Measurements from ENCODE around the gene RIIAD1.
"Not testable (repeated sequence)": the region's sequence is repeated elsewhere in the genome, so short reads cannot be mapped to it uniquely, and the experiment has no call there.

Gene RIIAD1

DNA sequence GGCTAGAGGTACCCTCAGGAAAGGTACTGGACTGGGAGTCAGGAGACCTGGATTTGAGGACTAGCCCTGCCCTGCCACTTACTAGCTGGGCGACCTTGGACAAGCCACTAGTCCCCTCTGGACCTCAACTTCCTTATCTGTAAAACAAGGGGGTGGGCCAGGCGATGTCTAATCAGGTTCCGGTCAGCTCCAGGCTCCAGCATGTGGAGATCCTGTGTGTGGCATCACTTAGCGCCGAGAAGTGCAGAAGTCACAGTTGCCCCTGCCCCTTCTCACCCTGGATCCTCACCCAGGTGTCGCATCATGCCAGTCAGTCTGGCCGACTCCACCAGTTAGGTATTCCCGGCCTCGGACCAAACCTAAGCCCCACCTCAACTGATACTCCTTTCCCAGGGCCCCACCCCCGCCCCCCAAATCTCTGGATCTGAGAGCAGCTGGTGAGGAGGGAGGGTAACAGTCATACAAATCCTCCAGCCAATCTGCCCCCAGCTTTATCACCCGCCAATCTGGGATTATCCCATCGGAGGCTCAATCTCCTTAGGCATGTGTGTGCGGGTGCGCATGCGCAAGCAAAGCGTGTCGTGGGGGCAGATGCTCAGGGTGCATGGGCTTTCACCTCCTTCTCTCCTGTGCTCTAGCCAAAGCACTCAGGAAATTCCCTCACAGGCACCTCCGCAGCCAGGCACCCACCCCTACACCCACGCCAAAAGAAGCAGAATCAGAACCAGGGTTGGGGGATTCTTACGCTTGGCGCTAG lies 10.1 kb upstream of the RIIAD1 start:
- DNase-seq = no peak

DNA sequence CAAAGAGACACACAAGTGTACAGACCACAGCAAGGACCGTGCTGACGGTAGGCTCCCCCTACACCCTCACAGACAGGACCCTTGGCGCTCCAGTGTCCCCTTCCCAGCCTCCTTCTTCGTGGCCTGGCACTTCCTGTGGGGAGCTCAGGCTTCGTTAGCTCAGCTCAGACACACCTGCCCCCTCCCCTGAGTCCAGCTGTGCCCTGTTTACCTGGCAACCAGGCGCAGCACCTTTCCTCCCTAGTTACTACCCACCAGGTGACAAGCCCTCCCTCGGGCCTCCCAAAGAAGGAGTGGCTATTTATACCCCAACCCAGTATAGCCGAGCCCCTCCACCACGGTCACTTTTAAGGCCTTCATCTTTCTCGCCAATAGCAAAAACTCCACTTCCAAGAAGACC lies 9.4 kb upstream of the RIIAD1 start:
- no peak for DNase-seq

DNA sequence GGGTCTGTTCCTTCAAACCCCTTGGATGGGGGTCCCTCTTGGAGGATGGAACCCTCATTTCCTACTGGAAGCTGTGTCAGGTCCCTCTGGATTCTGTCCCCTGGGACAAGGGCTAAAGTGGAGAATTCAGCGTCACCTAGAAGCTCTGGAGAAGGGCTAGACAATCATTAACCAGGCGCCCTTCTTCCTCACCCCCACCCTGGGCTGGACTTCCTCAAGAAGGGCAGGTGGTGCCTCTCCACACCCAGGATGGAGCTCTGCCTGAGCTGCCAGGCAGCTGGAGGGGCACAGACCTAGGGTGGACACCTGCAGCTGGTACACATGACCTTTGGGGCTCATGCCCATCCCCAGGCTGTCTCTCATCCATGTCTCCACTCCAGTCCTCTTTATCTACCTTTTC lies 8.3 kb upstream of the RIIAD1 start:
- no peak for DNase-seq

DNA sequence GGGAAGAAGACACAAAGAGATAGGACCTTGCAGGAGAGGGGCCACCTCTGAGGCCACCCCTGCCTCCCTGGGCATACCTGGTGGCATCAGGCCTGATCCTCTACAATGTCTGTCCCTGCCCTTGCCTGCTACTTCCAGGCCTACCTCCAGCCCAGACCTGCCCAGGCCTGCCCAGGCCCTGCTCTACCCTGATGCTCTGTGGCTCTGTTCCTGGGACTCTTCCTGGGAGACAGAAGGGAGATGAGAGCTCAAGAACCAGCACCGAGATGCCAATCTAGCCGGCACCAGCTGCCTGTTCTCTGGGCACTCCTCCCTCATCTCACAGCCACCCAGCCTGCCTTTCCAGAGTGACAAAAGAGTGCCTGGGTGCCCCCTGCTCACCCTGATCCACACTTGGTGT lies 7.4 kb upstream of the RIIAD1 start:
- no peak for DNase-seq

DNA sequence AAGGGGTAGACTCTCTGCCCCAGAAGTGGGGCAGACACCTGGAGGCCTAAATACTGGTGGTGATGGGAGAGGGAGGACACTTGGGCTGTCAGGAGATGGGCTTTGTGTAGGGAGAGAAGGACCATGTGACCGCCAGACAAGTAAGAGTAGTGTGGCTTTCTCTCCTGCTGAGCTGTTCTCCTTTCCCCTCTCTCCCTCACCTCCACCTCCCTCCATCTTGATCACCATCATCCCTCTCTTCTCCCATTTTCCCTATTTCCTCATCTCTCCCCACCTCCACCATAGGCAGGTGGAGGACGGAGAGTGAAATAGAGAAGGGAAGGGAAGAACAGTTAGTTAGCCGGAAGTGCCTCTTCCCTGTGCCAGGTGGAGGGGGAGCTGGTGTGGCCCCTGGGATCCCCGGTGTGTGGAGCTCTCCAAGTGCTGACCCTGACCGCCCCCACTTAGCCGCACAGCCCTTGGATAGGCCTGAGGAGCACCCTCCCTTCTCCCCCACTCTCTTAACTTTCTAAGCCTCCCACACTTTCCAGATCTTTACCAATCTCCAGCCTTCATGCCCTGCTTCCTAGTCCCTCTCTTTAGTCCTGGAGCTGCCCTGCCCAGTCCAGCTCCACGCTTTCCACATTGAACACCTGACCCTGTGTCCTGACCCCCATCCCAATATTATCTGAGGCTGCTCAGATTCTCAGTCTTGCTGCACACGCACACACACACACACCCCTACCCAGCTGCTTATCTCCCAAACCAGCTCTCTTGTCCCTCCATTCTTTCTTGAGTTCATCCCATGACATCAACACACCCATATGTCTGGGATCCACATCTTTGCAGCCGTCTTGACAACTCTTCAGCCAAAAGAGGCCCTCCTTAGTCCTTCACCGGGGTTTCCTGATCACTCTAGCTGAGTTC lies 6.2 kb upstream of the RIIAD1 start:
- no peak for DNase-seq

DNA sequence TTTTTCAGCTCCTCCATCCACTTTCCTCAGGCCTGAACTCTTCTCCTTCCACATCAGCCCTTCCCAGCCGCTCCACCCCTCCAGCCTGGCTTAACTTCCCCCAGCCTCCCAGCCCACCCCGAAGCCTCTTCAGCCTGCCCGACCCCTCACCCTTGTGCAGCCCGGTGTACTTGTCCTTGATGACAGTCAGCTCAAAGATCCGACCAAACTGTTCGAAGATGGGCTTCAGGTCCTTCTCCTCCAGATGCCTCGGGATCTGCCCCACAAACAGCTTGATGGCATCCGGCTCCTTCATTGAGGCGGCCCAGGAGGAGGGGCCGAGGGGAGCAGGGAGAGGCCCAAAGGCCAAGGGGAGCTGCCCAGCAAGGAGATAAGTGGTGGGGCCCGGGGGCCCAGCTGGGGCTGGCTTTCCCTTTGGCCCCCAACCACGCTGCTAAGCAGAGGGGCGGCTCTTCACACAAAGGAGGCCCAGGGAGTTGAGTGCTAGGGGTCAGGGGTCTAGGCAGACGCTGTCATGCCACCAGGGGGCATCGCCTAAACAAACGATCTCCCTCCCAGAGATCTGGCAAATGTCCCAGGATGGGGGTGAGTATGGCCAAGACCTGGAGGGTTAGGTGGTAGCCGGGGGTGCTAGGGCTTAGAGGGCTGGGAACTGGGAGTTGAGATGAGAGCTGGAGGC lies 5.5 kb upstream of the RIIAD1 start:
- no peak for DNase-seq

DNA sequence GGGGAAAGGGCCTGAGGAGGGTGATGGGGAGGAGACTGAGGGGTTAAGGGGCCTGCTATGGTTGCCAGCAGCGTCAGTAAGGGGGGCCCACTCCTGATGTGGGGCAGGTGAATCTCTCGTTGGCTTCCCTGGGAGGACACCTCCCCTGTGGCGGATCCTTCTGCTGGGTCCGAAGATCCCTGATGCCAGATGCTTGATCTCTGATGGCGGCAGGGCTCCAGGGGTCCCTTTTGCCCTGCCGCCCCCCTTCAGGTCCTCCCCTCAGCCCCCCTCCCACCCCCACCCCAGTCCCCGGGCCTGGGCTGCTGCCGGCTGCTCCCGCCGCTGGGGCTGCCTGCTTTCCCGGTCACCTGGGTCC lies 4.9 kb upstream of the RIIAD1 start:
- no peak for DNase-seq

DNA sequence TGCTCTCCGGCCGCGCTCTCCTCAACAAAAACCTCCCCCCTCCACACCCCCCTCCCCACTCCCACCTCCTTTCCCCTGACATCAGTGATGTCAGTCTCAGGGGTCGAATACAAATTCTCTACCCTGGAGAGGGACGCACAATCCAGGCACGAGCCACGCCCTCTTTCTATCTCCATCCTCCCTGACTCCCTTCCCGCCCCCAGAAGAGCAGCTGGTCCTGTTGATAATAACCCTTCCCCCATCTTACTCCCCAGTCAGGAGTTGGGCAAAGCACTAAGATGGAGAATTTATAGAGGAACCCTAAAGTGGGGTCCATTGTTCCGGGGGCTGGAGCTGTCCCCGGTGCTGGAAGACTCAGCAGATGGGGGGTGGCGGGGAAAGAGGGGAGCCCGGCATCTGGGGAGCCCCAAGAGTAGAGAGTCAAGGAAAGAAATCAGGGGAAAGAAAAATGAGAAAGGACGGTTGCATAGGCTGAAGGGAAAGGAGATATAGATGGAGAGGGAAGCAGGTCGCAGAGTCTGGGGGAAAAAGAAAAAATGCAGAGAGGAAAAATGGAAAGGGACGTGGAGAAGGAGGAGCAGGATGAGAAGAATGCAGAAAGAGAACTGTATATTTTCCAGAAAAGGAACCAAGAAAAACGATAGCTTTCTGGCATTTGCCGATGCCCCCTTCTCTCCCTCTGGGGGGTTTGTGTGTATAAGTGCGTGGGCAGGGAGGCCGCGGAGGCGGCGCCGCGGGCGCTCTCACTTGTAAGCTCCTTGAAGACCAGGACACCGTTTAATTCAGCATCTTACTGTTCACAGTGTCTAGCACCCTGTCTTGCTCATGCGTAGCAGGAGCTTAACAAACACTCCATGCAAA lies 4.3 kb upstream of the RIIAD1 start, which contains the start of gene CELF3:
Gene CELF3 (minus strand): TSS at position 33 of the 861 bp plus-strand sequence. CDS start 783 bp downstream, outside the sequence.
- DNase-seq = no peak

DNA sequence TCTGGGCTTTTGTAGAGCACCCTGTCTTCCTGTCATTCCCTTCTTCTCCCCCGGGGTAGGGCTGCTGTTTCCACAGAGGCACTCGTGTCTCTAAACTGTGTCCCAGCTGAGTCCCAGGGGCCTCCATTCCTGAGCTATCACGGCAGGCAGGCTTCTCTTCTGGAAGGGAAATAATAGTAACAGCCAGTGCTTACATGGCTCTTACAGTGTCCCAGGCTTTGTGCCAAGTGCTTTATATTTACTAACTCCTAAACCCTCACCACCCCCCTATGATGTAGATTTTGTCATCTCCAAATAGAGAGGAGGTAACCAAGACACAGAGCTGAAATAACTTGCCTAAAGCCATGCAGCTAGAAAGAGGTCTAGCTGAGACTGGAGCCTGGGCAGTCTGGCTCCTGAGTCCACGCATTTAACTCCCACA lies 3.3 kb upstream of the RIIAD1 start:
- DNase-seq = no peak

DNA sequence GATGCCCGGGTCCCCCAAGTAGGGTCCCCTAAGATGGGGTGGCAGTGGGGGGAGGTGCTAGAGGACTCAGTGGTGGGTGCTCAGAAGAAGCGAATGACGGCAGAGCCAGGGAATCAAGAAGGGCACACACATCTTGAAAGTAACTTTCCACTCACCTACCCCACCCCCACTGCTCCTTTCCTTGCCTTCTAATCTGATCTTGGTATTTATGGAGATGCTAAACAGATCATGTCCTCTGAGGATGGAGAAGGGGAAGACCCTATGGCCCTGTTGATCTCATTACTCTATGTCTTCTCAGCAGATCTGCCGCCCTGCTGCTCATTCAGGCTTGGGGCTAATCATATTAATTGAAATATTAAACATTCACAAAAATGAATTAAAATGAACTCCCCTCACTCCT lies 2.7 kb upstream of the RIIAD1 start:
- DNase-seq = no peak

DNA sequence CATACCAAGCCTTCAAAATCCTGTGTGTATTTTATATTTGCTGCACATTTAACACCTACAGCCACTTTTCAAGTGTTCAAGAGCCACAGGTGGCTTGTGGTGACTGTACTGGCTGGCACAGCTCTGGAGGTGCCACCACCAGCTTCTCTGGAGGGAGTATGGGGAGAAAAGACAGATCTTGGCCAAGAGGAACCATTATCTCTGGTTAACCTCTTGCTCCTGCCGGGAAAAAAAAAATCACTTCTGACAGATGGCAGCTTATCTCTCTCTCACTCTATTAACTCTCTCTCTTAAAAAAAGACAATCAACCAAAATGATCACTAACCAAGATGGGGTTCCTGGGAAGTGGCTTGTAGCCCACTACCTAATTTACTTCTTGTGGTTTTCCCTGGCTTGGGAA lies 1.2 kb upstream of the RIIAD1 start:
- DNase-seq = no peak

DNA sequence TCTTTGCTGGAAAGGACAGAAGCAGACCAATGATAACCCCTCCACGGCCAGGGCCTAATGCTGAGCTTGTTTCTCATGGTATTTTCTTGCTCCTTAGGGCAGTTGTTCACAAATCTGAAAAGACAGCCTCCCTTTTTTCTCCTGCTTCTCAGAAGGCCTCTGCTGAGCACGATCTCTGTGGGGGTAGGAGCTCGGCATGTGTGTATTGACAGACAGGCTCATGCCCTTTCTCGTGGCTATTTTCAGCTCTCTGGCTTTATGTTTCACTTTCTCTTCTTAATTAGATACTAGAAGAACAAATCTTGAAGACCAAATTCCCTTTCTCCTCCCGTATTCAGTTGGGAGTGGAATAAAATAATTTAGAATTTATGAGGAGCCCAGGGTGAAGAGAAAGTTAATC lies 768 bp upstream of the RIIAD1 start:
- no peak for DNase-seq

DNA sequence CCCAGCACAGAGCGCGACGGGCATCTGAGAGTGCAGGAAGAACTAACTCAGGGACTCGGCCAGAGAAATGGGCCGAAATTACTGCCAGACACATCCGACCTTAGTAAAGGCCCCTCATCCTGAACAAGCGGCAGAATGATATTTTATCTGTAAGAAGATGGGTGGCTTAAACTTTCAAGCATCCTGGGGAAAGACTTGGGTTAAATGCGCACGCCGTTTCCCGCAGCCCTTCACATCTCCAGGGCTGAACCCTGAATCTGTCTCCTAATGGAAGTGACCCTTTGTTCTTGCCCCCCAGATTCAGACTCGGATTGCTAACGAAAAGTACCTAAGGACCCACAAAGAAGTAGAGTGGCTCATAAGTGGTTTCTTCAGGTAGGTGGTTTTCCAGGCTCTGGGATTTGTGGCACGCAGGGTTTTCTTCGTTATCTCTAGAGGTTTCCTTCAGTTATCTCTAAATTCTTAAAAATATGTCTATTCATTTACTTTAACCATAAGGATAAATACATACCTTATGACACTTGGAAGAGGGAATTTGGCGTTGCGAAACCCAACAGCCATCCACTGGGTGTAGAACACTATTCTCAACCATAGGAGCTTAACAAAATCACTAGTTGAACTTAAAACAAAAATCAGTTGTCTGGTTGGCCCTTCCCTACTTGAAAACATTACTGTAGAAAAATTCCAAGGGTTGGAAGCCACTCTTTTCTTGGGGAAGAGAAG lies 627 bp downstream of the RIIAD1 start:
- DNase-seq = no peak

DNA sequence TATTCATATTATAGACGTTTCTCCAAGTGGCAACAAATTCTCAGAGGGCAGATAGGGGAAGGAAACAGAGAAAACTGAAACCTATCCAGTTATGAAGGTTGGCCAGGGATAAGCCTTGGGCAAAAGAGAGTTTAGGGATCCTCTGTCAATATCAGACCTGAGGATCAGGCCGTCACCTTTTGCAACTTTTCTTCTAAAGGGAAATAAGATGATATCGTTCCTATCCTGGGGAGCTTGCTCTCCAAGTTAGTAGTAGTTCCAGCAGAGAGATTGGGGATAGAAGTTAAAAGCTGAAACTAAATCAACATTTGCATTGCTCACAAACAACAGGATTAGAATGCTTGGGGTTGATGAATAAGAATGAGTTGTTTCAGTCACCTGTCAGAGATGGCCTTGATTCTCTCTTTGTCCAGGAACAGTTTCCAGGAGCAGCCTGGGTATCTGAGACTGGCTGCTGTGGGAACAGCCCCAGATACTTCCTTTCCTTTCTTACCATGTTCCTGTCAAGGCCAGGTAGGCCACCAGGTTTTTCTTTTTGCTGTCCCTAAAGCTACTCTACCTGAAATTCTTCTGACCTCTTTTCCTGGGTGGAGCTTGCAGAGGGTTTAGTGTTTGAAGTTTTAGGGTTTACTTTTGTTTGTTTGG lies 2.5 kb downstream of the RIIAD1 start:
- no peak for DNase-seq

DNA sequence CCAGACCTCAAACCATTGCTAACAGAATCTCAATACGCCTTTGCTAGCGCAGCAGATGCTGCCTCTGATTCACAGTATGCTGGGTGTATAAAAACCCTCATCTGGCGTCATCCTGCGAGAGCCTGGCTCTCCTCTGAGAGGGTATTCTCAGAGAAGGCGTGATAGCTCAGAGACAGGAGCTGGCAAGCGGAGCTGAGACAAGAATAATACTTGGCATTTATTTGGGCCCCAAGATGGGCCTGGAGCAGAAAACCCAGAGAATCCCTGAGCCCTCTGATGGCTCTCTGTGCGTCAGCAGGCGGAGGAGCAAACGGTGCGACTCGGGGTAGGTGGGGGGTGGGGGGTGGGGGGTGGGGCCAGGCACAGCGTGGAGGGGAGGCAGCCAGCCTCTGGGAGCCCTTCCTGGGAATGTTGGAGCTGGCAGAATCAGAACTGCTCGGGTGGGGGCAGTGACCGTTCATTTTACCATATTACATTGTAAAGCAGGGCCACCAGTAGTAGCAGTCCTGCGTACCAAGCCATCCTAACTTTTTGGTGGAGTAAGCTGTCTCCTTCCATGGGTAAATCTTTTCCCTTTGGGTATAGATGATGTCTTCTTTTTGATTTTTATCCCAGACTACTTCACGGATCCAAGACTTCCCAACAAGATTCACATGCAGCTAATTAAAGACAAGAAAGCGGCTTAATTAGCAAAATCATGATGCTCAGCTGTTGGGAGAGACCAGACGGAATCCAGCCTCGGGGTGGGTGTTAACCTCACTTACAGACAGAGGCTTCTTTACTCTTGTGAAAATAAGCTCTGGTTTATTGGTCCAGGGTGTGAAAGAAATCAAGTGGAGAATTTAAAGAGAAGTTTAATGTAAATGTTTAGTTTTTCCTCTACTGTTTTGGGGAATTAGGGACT lies 7.1 kb downstream of the RIIAD1 start:
- DNase-seq = no peak

DNA sequence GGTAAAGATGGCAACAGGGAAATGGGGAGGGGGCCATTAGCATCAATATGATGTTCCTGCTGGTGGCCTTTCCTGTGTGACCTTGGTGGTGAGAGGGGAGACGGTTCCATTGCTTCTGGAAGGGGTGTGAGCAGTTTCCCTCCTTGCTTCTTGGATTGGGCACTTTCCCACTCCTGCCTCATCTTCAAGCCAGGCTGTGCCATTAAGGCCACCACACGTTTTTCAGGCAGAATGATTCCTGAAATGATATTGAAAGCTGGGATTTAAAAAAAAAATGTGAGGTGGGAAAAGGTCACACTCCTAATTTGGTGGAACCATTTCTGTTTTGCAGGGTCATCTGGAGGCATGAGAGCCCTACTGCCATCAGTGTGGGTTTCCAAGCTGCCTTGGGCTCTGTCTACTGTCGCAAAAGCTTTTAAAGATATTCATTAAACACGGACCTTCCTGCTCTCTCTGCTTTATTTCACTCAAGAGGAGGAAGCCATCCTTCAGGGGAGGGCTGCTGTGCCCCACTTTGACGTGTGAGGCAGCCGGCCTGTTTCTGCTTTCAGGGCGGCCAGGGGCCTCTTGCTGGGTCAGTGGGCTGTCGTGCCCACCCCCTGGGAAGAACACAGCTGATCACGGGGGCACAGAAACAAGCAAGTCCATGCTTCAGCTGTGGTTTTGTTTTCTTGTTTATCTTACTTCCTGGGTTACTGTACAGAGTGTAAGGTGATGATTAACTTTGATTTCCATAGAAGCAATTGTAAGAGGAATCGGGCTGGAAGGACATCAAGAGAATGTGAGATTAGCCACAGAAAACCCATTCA lies 8.0 kb downstream of the RIIAD1 start:
- DNase-seq = no peak

DNA sequence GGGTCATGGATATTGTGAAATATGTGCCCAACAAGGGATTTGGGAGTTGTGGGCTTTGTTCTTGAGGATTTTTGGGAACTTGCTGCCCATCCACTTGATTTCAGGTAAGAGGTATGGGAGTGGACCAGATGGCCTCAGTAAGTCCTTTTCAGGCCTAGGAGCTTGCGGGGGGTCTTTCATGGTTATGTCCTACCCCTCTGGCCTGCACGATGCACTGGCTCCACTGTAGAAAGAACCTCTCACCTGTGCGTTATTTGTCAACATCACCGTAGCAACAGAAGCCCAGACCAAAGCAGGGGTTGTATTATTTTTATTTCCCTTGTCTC lies 8.6 kb downstream of the RIIAD1 start:
- no peak for DNase-seq

DNA sequence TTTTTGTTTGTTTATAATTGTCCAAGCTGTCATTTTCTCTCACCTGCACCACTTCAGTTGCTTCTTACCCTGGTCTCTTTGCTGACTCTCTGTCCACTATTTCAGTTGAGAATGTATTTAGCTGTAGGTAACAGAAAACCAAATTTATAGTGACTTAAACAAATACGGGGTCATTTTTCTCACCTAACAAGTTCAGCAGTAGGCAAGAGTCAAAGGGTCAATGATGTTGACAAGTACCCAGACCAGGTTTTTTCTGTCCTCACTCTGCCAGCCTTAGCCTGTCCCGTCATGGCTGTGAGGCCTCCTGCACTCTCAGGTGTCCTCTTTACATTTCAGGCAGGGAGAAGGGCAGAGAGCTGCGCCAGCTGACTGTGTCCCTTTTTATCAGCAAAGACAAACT lies 11.8 kb downstream of the RIIAD1 start:
- no peak for DNase-seq

DNA sequence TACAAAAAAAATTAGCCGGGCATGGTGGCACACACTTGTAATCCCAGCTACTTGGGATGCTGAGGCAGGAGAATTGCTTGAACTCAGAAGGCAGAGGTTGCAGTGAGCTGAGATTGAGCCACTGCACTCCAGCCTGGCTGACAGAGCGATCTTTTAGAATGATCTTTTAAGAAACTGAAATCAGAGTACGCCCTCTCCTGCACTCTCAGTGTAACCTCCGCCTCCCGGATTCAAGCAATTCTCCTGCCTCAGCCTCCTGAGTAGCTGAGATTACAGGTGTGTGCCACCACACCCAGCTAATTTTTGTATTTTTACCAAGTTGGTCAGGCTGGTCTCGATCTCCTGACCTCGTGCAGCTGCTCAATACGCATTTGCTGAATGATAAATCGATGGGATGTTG lies 12.7 kb downstream of the RIIAD1 start:
- DNase-seq = not testable (repeated sequence)

DNA sequence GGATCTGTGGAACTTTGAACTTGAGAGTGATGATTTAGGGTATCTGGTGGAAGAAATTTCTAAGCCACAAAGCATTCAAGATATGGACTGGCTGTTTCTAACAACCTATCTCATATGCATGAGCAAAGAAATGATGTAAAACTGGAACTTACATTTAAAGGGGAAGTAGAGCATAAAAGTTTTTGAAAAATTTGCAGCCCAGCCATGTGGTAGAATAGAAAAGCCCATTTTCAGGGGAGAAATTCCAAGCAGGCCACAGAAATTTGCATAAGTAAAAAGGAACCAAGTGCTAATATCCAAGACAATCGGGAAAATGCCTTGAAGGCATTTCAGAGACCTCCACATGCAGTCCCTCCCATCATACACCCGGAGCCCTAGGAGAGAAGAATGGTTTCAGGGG lies 15.7 kb downstream of the RIIAD1 start:
- no peak for DNase-seq

Measured in activated naive CD4-positive, alpha-beta T cell treated with anti-CD3 and anti-CD28 coated beads, Interleukin-2, amount 50 U/mL, for 16 hours (primary cell).